ENCODE results near the gene PDCD4. TPM values are rescaled to one million over a fixed set of nuclear protein-coding genes. Genes with fewer than 3 reads are reported as not detected.

The PDCD4 gene
- total and polyA plus RNA-seq, 9 of the 15 experiments (the other 6 are each of a cell fraction or from before 2014, with no cell fraction given): 12.9 to 44.1 (median 33.7) TPM

DNA sequence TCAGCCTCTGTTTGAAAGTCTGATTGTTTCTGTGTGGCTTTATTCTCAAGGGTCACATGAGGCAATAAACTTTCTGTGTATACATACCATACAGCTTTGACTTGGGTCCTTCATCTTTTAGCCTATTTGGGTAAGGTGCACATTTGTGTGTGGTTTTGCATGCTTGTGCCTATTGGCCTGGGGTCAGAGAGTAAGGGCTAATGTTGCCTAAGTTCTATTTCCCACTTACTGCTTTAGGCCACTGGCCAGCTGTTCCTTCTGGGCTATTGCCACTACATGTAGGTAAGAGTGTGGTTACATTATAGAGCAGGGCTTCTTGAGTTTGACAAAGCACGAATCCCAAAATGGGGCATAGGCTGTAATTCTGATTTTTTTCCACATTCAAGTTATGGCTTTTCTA is 25.5 kb downstream of the PDCD4 start:
- Histone ChIP-seq H3K27me3 (ENCODE audit: control insufficient read depth in 2 of 2, insufficient read depth in 2 of 2, low read length in 2 of 2) (no peaks in the 10 kb centered on the region), H3K4me1 (replicated peaks in 1 of 2; ENCODE audit: control insufficient read depth in 2 of 2, insufficient read depth in 2 of 2, low read length in 2 of 2) (no peaks in the 10 kb centered on the region), H4K20me1 (replicated peaks; ENCODE audit: control insufficient read depth, insufficient read depth, low read length) (no peaks in the 10 kb centered on the region), H3K4me3 (no peak overlapping the region), H3K4me2 (ENCODE audit: insufficient read depth, low read length) (no peak overlapping the region), H3K27ac (ENCODE audit: extremely low read depth, low read depth, low read length) (no peak overlapping the region), H3K36me3 (ENCODE audit: control insufficient read depth, insufficient read depth, low read length) (peaks cover 28% of the 10 kb centered on the region; the same call in 2 of the 3 replicates), H3K9ac (ENCODE audit: insufficient read depth in 1 of 2, low read depth in 2 of 2, low read length in 2 of 2) (no peak overlapping the region), H3K79me2 (ENCODE audit: control insufficient read depth, insufficient read depth, low read length) (no peaks in the 10 kb centered on the region), H3K9me1 (ENCODE audit: control insufficient read depth, insufficient read depth, low read length) (no peaks in the 10 kb centered on the region), H2AFZ (ENCODE audit: low read depth, low read length) (no peak overlapping the region), H3K9me3 (replicated peaks; ENCODE audit: control insufficient read depth, insufficient read depth, low read depth, low read length) (no peaks in the 10 kb centered on the region)
- no peak for TF ChIP-seq ZC3H8 (IDR thresholded peaks at IDR 0.05)
- TF ChIP-seq ZNF785 (CRISPR knock-in tag; IDR thresholded peaks at IDR 0.05): no peak
- TF ChIP-seq ZFP1 (CRISPR knock-in tag; IDR thresholded peaks at IDR 0.05): no peak
- TF ChIP-seq ZZZ3 (IDR thresholded peaks at IDR 0.05): no peak
- TF ChIP-seq L3MBTL2 (IDR thresholded peaks at IDR 0.05): no peak
- CTCF ChIA-PET (ENCODE audit: low intra/inter-chr PET ratio): no interaction called here
- POLR2A ChIA-PET: interaction anchor here (0.8 to 2.1 kb wide), 3 partner anchors 10 to 13 kb away, joined by 4 to 10 read pairs (median 8); no protein-coding TSS in a partner anchor
- DNase-seq (ENCODE audit: extremely low read depth in 1 of 4, low spot score in 3 of 4) (no peak), ATAC-seq (no peak), FAIRE-seq (no peak)
- BruUV-seq (replicated peaks): no TSS peak
- intact Hi-C loops (cut with micrococcal nuclease): no loop called here
- WGBS (ENCODE audit: insufficient coverage, low coverage, missing lambda C conversion rate): 69% methylated on average over 1 of the region's 1 CpG
- in situ Hi-C loops (cut with MboI): loop anchor here (10.0 to 25.0 kb wide), 2 partner anchors 92 to 285 kb away; no protein-coding TSS in a partner anchor

DNA sequence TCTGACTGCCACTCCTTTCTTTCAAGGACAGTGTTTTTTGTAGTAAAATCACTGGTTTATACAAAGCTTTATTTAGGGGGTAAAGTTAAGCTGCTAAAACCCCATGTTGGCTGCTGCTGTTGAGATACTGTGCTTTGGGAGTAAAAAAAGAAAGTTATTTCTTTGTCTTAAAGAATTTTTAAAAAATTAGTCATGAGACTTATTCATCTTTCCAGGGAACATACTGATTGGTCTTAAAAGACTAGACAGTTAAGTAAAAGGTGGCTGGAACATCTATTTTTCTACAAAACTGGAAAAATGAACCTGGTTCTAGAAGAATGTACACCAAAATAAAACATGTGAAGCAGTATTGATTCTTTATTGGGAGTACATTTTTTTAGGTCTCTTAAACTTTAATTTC is 26.7 kb downstream of the PDCD4 start:
- BruUV-seq (replicated peaks): TSS peak; percentile 30
- H3K4me3 ChIP-seq: no peak overlapping the region
- intact Hi-C loops (cut with micrococcal nuclease): no loop called here
- H3K27ac ChIP-seq (ENCODE audit: extremely low read depth, low read depth, low read length): no peak overlapping the region
- no peak overlapping the region for H3K4me2 ChIP-seq (ENCODE audit: insufficient read depth, low read length)
- no peak for FAIRE-seq
- no peaks in the 10 kb centered on the region for H4K20me1 ChIP-seq (replicated peaks; ENCODE audit: control insufficient read depth, insufficient read depth, low read length)
- no peaks in the 10 kb centered on the region for H3K9me3 ChIP-seq (replicated peaks; ENCODE audit: control insufficient read depth, insufficient read depth, low read depth, low read length)
- no peaks in the 10 kb centered on the region for H3K9me1 ChIP-seq (ENCODE audit: control insufficient read depth, insufficient read depth, low read length)
- H3K79me2 ChIP-seq (ENCODE audit: control insufficient read depth, insufficient read depth, low read length): no peaks in the 10 kb centered on the region
- no peak overlapping the region for H2AFZ ChIP-seq (ENCODE audit: low read depth, low read length)
- ChIA-PET POLR2A (no interaction called here), CTCF (ENCODE audit: low intra/inter-chr PET ratio) (no interaction called here)
- no peak for ATAC-seq
- no peak overlapping the region for H3K9ac ChIP-seq (ENCODE audit: insufficient read depth in 1 of 2, low read depth in 2 of 2, low read length in 2 of 2)
- no peaks in the 10 kb centered on the region for H3K27me3 ChIP-seq (ENCODE audit: control insufficient read depth in 2 of 2, insufficient read depth in 2 of 2, low read length in 2 of 2)
- in situ Hi-C loops (cut with MboI): loop anchor here (10.0 to 25.0 kb wide), 2 partner anchors 94 to 286 kb away; no protein-coding TSS in a partner anchor
- peaks cover 23% of the 10 kb centered on the region; the same call in 2 of the 3 replicates for H3K36me3 ChIP-seq (ENCODE audit: control insufficient read depth, insufficient read depth, low read length)
- DNase-seq (ENCODE audit: extremely low read depth in 1 of 4, low spot score in 3 of 4): no peak
- H3K4me1 ChIP-seq (replicated peaks in 1 of 2; ENCODE audit: control insufficient read depth in 2 of 2, insufficient read depth in 2 of 2, low read length in 2 of 2): no peaks in the 10 kb centered on the region
- no peak for TF ChIP-seq ADNP (tag; IDR thresholded peaks at IDR 0.05)
- TF ChIP-seq, protein P1, sequence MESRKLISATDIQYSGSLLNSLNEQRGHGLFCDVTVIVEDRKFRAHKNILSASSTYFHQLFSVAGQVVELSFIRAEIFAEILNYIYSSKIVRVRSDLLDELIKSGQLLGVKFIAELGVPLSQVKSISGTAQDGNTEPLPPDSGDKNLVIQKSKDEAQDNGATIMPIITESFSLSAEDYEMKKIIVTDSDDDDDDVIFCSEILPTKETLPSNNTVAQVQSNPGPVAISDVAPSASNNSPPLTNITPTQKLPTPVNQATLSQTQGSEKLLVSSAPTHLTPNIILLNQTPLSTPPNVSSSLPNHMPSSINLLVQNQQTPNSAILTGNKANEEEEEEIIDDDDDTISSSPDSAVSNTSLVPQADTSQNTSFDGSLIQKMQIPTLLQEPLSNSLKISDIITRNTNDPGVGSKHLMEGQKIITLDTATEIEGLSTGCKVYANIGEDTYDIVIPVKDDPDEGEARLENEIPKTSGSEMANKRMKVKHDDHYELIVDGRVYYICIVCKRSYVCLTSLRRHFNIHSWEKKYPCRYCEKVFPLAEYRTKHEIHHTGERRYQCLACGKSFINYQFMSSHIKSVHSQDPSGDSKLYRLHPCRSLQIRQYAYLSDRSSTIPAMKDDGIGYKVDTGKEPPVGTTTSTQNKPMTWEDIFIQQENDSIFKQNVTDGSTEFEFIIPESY (CRISPR knock-in tag; IDR thresholded peaks at IDR 0.05): no peak
- TF ChIP-seq CHD2 (IDR thresholded peaks at IDR 0.05; ENCODE audit: low read depth, low read length): no peak
- no peak for TF ChIP-seq GABPB1 (CRISPR knock-in tag; IDR thresholded peaks at IDR 0.05)
- TF ChIP-seq, protein P2, sequence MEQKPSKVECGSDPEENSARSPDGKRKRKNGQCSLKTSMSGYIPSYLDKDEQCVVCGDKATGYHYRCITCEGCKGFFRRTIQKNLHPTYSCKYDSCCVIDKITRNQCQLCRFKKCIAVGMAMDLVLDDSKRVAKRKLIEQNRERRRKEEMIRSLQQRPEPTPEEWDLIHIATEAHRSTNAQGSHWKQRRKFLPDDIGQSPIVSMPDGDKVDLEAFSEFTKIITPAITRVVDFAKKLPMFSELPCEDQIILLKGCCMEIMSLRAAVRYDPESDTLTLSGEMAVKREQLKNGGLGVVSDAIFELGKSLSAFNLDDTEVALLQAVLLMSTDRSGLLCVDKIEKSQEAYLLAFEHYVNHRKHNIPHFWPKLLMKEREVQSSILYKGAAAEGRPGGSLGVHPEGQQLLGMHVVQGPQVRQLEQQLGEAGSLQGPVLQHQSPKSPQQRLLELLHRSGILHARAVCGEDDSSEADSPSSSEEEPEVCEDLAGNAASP (IDR thresholded peaks at IDR 0.05): no peak
- TF ChIP-seq HCFC1 (IDR thresholded peaks at IDR 0.05; ENCODE audit: low read depth, low read length): no peak
- no peak for TF ChIP-seq ETS2 (tag; IDR thresholded peaks at IDR 0.05; ENCODE audit: borderline replicate concordance, poor library complexity, severe bottlenecking)
- TF ChIP-seq NFIC (IDR thresholded peaks at IDR 0.05): no peak
- TF ChIP-seq EP400 (IDR thresholded peaks at IDR 0.05): no peak
- no peak for TF ChIP-seq ZNF76 (CRISPR knock-in tag; IDR thresholded peaks at IDR 0.05; ENCODE audit: borderline replicate concordance)
